Esophagus muscularis mucosa (tissue), 3 donors: ENCODE data around the gene HIBADH.

Experiments used
- CTCF ChIP-seq, 3 experiments: fragments of 200-600 bp in 2 of 3; fragments of 450-650 bp in 1 of 3; sonication (generic) in 2 of 3; IDR thresholded peaks; one replicate each; pipeline ENCODE4 v1.5.1; 2017 to 2019; ENCODE audit warnings: antibody characterized with exemption in 3 of 3, mild to moderate bottlenecking in 2 of 3, moderate library complexity in 1 of 3
- POLR2A ChIP-seq: fragments of 450-650 bp; IDR thresholded peaks from one replicate; pipeline ENCODE4 v1.6.1; 2017; ENCODE audit warnings: antibody characterized with exemption, moderate library complexity, mild to moderate bottlenecking, low read depth

GRCh38 chr7:27616186-27616491 is 46.5 kb downstream of the HIBADH start:
- no peak for TF ChIP-seq CTCF (IDR thresholded peaks at IDR 0.05)
- no peak for TF ChIP-seq POLR2A
